Right atrium auricular region (tissue), 2 donors: ENCODE data around the gene SPTB. TPM values are rescaled to one million over a fixed set of nuclear protein-coding genes. Genes with fewer than 3 reads are reported as not detected.

Source experiments
- DNase-seq: peaks from one replicate; pipeline ENCODE4 v3.0.0-alpha.2; 2019; ENCODE audit warnings: low spot score
- H3K27ac ChIP-seq, 2 donors: fragments of 200-600 bp; sonication (generic); 1 replicate in 1 of 2; 2 replicates in 1 of 2; pipeline ENCODE4 v1.5.1; 2016 to 2019
- H3K27me3 ChIP-seq, 2 donors: fragments of 200-600 bp; sonication (generic); one replicate each; pipeline versions ENCODE4 v1.5.1 to v1.6.0; 2017 to 2019
- H3K36me3 ChIP-seq: fragments of 200-600 bp; sonication (generic); one replicate; pipeline ENCODE4 v1.5.1; 2016
- H3K4me1 ChIP-seq, 2 donors: fragments of 200-600 bp; sonication (generic); one replicate each; pipeline versions ENCODE4 v1.5.1 to v1.6.0; 2017 to 2019
- H3K4me3 ChIP-seq, 2 donors: fragments of 200-600 bp; sonication (generic); 1 replicate in 1 of 2; 2 replicates in 1 of 2; pipeline ENCODE4 v1.5.1; 2017 to 2019; ENCODE audit warnings: mild to moderate bottlenecking in 1 of 2, moderate library complexity in 1 of 2
- H3K9me3 ChIP-seq, 2 donors: fragments of 200-600 bp; sonication (generic); one replicate each; pipeline ENCODE4 v1.5.1; 2019
- total RNA-seq, 2 donors: library from RNA; depleted of rRNA; stranded (reverse); fragments of >200 nt; gene quantifications; one replicate each; pipeline ENCODE4 v1.1.0, GENCODE V29; 2016
- TF ChIP-seq, protein P1 (sequence below), 2 donors: fragments of 200-600 bp; sonication (generic); IDR thresholded peaks; one replicate each; pipeline ENCODE4 v1.5.1; 2019; ENCODE audit warnings: antibody characterized with exemption in 2 of 2

SPTB gene
- total RNA-seq, 2 donors from 2014 or later, result 84.4 to 102 TPM

DNA sequence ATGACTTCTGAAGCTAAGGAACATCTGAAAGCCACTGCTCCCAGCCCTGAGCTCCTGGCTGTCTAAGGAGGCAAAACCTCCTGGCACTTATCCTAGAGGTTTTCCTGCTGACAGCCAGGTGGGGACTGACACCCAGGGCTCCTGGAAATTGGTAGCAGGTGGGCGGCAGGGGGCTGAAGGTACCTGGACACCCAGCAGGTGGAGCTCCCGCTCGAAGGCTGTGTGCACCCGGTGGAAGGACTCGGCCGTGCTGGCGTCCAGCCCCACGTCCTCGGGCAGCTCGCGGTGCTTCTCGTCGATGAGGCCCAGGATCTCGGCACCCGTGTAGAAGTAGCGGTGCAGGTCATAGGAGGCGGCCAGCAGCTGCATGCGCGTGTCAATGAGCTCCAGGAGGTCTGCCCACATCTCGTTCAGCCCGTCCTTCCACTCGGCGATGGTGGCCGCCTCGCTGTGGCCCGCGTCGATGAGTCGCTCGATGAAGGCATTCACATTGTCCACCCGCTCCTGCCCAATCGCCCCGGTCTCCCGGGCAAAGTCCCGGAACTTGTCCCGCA is 107.2 kb downstream of the SPTB start:
- H3K27ac ChIP-seq, result no peak overlapping the region
- no peaks in the 10 kb centered on the region for H3K9me3 ChIP-seq
- TF ChIP-seq, protein P1, sequence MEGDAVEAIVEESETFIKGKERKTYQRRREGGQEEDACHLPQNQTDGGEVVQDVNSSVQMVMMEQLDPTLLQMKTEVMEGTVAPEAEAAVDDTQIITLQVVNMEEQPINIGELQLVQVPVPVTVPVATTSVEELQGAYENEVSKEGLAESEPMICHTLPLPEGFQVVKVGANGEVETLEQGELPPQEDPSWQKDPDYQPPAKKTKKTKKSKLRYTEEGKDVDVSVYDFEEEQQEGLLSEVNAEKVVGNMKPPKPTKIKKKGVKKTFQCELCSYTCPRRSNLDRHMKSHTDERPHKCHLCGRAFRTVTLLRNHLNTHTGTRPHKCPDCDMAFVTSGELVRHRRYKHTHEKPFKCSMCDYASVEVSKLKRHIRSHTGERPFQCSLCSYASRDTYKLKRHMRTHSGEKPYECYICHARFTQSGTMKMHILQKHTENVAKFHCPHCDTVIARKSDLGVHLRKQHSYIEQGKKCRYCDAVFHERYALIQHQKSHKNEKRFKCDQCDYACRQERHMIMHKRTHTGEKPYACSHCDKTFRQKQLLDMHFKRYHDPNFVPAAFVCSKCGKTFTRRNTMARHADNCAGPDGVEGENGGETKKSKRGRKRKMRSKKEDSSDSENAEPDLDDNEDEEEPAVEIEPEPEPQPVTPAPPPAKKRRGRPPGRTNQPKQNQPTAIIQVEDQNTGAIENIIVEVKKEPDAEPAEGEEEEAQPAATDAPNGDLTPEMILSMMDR (IDR thresholded peaks at IDR 0.05), result no peak
- H3K27me3 ChIP-seq, result no peaks in the 10 kb centered on the region
- peaks cover 0 to 9% of the 10 kb centered on the region in 2 donors for H3K4me1 ChIP-seq
- peaks cover 52% of the 10 kb centered on the region for H3K36me3 ChIP-seq
- H3K4me3 ChIP-seq, result no peak overlapping the region
- no peak for DNase-seq

DNA sequence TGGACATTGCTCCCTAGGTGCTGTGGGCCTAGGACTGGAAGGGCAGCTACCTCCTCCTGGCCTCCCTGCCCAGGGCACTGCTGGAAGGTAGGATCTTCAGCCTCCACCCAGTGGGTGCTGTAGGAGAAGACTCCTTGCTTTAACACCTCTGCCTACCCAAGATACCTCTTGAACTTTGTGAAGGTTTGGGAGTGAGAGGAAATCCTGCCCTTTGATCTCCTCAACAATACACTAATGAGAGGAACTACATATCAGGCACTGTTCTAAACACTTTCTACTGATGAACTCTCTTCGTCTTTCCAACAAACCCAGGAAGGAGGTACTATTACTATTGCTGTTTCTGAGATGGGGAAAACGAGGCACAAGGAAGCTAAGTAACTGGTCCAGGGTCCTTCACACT is 108.5 kb downstream of the SPTB start:
- no peaks in the 10 kb centered on the region for H3K4me1 ChIP-seq
- H3K9me3 ChIP-seq, result no peaks in the 10 kb centered on the region
- H3K27ac ChIP-seq, result no peak overlapping the region
- peaks cover 52% of the 10 kb centered on the region for H3K36me3 ChIP-seq
- TF ChIP-seq, protein P1 (IDR thresholded peaks at IDR 0.05), result no peak
- H3K27me3 ChIP-seq, result no peaks in the 10 kb centered on the region
- DNase-seq, result no peak
- no peak overlapping the region for H3K4me3 ChIP-seq

DNA sequence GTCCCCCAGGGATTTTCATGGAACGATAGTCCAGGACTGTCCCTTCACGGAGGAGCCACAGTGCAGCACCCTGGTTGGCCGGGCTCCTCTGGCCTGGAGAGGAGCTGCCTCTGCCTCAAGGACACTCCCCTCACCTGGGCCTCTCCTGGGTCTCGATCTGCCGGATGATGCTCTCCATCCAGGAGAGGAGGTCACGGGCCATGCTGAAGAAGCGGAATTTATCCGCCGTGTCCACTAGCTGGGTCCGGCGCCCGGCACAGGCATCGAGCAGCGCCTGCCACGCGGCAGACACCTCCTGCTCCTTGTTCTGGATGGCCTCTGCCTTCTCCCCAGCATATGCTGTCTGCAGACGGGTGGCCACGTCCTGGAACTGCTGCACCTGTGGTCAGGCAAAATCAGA is 109.0 kb downstream of the SPTB start:
- H3K9me3 ChIP-seq, result no peaks in the 10 kb centered on the region
- no peak overlapping the region for H3K4me3 ChIP-seq
- TF ChIP-seq, protein P1 (IDR thresholded peaks at IDR 0.05), result no peak
- no peak overlapping the region for H3K27ac ChIP-seq
- H3K36me3 ChIP-seq, result peaks cover 52% of the 10 kb centered on the region
- DNase-seq, result no peak
- H3K4me1 ChIP-seq, result no peaks in the 10 kb centered on the region
- H3K27me3 ChIP-seq, result no peaks in the 10 kb centered on the region

DNA sequence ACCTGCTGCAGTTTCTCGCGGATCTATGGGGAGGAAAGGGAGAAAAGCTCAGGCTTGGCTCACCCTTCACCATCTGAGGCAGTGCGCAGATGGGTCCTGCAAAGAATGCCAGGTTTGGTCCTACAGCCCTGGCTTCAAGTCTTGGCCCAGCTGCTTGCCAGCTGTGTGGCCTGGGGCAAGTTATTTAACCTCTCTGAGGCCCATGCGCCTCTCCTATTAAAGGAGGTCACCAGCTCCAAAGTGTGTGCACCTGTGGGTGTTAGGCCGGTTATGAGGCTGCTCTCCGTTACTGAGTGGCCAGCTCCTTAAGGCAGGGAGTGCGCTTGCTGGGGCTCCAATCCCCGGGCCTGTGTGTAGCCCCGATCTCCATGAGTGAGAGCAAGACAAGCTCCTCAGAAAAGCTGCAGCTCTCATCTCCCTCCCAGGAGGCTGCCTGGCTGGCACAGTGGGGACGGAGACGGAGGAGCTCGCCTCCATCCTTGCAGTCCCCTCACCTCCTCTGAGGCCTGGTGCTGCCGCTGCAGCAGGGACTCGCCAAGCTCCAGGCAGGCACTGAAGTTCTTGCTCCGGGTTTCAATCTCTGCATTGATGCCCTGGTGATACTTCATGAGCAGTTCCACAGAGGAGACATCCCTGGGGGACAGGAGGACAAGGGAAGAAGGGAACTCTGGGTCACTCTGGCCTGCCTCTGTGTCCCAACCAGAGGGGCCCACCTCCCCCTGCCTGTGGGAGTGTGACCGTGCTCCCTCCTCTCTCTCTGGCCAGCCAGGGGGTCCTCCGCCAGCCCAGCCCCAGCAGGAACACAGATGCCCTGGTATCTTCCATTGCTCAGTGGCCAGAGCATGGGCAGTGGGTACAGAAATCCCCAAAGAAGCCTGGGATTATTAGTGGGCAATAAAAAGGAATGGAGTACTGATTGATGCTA is 110.3 kb downstream of the SPTB start:
- H3K27me3 ChIP-seq, result no peaks in the 10 kb centered on the region
- H3K27ac ChIP-seq, result no peak overlapping the region
- TF ChIP-seq, protein P1 (IDR thresholded peaks at IDR 0.05), result no peak
- H3K4me1 ChIP-seq, result peaks cover 0 to 6% of the 10 kb centered on the region in 2 donors
- no peak overlapping the region for H3K4me3 ChIP-seq
- H3K36me3 ChIP-seq, result peaks cover 48% of the 10 kb centered on the region
- DNase-seq, result no peak
- H3K9me3 ChIP-seq, result no peaks in the 10 kb centered on the region

DNA sequence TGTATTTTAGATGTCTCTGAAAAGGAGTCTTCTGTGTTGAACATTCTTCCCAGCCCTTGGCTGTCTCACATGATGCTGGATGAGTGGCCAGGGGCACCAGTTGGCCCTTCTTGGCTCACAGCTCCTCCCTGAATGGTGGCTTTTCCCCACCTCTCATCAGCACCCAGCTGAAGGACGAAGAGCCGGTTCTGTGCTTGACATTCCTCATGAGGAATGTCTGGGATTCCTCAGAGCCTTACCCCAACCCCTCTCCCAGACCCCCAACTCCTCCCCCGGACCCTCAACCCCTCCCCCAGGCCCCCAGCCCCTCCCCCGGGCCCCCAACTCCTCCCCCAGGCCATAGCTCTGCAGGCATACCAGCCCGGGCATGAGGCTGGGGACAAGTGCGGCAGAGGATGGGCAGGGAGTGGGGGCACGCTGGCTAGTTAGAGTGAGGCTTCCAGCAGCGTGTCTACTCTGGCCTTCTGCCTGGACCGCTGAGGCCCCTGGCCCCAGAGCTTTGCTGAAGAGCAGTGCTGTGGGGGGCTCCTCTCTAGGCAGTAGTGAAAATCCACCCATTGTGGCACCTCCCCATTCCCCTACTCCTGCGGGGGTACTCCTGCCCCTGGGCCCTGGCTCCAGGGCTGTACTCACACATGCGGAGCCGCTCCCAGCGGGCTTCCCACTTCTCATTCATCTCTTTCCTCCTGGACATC is 111.2 kb downstream of the SPTB start:
- Histone ChIP-seq H3K36me3 (peaks cover 40% of the 10 kb centered on the region), H3K9me3 (no peaks in the 10 kb centered on the region)

More for the DNA sequence above, 111.2 kb downstream of the SPTB start:
- TF ChIP-seq, protein P1 (IDR thresholded peaks at IDR 0.05), result no peak
- no peaks in the 10 kb centered on the region for H3K27me3 ChIP-seq
- no peak overlapping the region for H3K4me3 ChIP-seq
- no peak overlapping the region for H3K27ac ChIP-seq
- peaks cover 0 to 14% of the 10 kb centered on the region in 2 donors for H3K4me1 ChIP-seq
- DNase-seq, result no peak
